ENCODE data around the gene MED17.

MED17 gene

DNA sequence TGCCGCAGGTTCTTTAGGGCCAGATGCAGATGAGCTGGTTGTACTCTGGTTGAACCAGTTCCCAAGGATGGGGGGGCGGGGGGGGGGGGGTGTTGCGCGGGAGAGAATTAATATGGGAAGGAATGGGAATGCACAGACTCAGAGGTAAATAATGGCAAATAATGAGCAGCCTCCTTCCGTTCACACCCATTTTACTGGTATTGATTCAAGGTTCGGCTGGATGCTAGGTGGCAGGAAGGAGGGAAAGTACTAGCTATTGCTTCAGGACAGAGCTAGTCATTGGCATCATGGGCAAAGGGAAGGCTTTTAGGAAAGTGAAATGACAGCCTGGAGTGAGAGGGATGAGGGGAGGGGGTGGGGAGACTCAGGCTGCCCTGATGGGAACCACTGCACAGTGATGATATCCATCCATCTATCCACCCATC lies 66.5 kb downstream of the MED17 start, which contains the start of gene VSTM5:
Gene VSTM5, minus strand, starts transcription at position 25 of the 425 bp plus-strand sequence. CDS start 116 bp downstream, outside the sequence.
- no peak for DNase-seq

DNA sequence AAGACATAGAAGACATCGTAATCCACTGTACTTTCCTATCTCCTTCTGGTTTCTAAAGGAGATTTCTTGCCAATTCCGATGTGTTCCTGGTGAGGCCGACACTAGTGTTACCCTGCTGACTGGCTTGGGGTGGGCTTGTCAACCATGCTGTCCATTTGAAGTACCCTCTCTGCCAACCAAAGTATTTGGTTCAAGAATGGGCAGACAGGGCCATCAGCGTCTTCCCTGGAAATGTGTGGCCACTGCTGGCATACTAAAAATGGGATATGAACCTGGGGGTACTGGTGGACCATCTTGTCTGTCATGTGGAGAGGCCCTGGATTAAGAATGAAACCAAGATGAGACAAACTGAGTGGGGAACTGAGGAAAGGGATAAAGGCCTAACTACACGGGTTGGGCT lies 68.2 kb downstream of the MED17 start:
- DNase-seq: no peak

DNA sequence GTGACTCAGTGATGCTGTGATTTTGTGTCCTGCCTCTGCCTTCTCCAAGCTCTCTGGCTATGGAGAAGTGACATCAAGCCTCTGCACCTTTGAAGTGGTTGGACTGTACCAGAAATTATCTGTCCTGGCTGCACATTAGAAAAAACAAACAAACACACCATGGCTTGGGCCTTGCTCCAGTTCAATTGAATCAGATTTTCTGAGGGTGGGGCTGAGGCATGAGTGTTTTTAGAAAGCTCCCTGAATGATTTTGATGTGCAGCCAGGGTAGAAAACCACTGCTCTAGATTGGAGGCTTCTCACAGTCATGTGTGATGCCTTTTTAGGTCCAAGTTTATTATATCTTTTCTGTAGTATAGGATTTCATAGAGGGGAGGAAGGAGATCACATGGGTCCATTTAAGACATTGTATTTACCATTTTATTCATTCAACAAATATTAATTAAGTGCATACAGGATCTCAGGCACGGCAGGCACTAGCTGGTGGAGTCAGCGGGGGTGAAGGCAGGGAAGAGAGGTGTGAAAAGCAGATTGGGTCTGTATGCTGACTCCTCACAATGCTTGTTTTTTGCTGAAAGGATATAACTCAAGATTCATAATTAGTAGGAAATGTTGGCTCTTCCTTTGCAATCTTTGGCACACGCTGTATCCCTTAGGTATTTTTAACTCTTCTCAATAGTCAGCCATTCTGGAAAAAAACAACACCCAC lies 73.5 kb downstream of the MED17 start:
- DNase-seq: no peak

DNA sequence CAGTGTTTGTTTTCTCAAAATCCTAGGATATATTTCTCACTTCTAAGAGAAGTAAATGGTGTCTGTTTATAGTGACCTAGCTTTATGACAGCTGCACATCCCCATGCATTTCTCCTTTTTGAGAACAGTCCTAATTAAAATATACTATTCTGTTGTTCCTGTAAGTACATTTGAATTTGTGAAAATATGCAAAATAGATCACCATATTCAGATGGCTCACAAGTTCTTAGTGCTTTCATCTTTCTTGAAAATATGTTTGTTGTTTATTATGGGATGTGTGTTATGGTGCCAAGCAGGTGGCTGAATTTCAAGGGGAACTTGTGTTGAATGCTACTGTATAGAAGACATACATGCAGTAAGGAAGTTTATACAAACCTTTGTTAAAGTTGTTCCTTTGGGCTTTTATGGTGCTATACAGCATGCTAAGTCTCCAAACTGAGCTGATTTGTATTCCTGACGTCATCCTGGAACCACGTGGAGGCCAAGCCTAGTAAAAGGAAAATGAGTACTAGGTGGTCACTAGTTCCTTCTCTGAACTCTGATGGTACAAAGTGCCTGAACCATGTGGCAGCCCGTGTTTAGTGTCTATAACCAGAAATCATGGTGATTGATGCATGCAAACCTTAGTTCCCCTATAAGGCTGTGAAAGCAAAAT lies 74.2 kb downstream of the MED17 start:
- no peak for DNase-seq

DNA sequence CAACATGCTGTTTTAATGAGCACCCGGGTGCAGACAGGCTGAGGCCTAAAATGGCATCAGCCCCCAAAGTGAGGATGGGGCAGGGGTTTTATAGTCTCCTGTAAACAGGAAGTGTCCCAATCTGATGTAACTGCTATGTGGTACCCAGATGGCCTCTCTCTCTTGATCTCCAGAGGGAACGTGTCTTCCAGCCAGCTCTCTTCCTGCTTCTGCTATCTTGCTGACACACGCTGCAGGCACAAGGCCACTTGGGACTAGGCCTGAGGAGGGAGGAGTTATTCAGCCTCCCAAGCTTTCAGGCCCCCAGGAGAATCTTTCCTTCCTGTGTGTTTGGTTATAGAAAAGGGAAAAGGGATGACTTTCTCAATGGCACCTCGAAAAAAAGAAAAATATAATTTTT lies 77.7 kb downstream of the MED17 start:
- DNase-seq: no peak

Measured in stimulated activated CD4-positive, alpha-beta T cell treated with anti-CD3 and anti-CD28 coated beads, Interleukin-15, amount 100 ng/mL, for 24 hours (primary cell).